NCI-H82 treated with DMSO at 0.1 percent for 48 hours (cell line): Measurements from ENCODE around the gene FGF10.

Experiments used
- DNase-seq: peaks from one replicate; lab custom pipeline; 2025; ENCODE audit not compliant: unreplicated experiment; lab: John Stamatoyannopoulos, UW

The FGF10 gene

GRCh38 chr5:44389090-44389822 is at the start of gene FGF10:
Gene FGF10, minus strand, starts transcription at chr5:44389420. Its CDS starts 738 bp downstream, at chr5:44388682.
- no peak for DNase-seq

GRCh38 chr5:44426944-44427343 is 37.7 kb upstream of the FGF10 start:
- DNase-seq, result no peak

DNA sequence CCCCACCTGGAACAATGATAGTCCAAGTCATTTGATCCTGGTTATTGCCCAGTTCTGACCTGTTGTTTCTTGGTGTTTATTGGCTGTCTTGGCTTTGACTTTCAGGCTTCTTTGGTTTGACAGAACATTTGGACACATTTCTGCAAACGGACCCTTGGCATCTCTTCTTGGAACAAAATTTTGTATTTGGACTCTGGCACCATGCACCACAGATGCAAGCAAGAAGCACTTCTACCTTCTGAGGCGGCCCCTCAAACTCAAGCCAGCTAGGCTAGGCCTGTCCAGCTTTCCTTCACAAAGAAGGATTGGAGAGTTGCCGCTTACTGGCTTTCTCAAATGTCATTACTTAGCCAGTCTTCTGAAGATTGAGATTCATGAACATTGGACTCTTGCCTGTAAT is 23.1 kb upstream of the FGF10 start:
- no peak for DNase-seq

DNA sequence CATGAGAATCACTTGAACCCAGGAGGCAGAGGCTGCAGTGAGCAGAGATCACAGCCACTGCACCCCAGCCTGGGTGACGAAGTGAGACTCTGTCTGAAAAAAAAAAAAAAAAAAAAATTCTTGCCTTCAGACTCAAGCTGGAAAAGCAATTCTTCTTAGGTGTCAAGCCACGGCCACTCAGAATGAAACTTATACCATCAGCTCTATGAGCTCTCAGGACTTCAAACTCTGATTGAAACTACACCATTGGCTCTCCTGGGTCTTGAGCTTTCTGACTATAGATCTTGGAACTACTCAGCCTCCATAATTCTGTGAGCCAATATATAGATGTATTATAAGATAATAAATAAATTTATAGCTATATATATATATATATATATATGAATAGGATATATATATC is 12.9 kb upstream of the FGF10 start:
- DNase-seq, result no peak

- DNase-seq, result no peak
These were observed 12.4 kb upstream of the FGF10 start for GRCh38 chr5:44401611-44402010.

DNA sequence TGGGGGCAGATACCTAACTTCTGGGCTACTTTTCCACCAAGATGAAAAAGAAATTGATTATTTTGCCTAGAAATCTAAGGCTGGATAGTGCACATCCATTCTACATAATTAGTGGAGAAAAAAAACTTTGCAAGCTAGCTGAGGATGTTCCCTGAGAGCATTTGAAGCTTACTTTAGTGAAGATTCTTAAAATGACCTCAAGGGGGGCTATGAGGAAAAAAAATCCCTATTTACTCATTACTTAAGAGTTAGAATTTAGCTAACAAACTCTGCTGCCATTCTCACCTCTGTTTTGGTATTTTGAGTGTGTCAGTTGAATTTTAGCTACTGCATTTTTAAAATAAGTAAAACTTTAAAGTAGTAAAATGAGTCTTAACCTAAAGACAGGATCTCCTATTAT is 9.2 kb upstream of the FGF10 start:
- DNase-seq, result no peak

DNA sequence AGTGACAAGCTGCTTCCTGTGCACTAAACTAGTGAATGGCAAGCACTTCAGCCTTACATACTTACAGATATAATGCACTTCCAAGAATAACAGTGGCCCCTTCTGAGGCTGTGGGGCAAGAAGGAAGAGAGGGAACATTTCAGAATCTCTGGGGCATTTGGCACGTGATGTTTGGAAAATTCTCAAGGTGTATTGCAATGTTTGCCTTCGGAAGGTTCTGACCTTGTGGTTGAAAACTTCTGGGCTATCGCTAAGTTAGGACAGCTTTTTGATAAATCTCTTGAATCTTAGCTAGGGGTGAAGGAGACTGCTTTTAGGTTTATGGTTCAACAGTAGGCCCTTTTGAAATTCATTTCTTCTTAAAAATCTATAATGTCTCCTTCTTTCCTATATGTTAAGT is 7.1 kb upstream of the FGF10 start:
- DNase-seq, result no peak

GRCh38 chr5:44390351-44390750 is 1.1 kb upstream of the FGF10 start:
- DNase-seq, result no peak

DNA sequence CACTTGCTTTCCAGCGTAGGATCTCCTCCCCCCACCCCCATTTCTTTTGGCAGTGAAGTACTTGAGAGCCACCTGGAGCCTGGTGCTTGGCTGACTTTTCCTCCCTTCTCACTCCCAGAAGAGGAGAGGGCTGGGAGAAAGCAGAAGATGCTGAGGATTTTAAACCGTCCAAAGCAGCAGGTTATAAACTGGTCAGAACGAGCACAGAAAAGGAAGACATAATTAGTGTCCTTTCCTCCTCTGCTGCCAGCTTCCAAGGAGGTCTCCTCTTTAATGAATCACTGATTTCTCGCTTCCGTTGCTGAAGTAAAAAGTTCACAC is 563 bp upstream of the FGF10 start:
- DNase-seq, result no peak

DNA sequence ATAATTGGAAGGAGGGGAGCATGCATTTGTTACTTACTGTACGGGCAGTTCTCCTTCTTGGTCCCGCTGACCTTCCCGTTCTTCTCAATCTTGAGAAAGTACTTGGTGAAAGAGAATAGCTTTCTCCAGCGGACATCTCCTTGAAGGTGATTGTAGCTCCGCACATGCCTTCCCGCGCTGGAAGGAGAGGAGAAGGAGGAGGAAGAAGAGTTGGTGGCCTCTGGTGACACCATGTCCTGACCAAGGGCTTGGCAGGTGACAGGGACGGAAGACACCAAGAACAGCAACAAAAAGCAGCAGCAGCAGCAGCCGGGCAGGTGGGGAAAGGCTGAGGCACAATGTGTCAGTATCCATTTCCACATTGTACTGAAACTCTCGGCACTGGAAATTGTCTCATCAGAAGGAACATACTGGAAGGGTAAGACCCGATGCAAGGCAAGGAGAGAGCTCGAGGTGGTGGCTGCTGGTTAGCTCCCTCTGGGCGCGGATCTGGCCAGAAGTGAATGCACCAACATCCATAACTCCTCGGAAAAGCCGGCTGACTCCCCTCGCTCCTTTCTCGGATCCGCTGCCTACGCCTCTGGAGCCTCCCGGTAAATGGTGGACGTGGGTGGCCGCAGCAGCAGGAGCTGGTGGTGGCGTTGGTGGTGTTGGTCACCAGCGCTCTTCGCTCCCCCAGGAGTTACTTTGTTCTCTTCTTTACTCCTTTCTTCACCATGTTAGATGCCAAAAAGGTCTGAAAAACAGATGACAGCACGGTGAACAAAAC is 715 bp downstream of the FGF10 start:
- no peak for DNase-seq

DNA sequence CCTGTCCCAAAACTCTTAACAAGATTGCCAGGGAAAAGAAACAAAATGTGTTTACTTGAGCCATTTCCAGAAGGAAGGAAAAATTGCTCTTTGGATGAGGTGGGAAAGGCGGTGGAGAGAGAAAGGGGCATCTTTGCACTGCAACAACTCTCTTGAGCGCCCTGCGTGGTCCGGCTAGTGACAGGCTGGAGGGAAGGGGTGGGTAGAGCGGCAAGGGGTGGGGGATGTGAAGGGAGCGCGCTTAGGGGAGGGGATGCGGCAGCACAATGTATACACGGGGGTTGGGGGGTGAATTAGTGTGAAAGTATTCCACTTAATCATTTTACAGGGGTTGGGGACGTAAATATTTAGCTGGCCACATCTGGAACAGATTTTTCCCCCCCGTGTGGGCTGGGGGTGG is 1.3 kb downstream of the FGF10 start:
- no peak for DNase-seq

- DNase-seq, result no peak
These were observed 1.8 kb downstream of the FGF10 start for GRCh38 chr5:44387406-44387805.

DNA sequence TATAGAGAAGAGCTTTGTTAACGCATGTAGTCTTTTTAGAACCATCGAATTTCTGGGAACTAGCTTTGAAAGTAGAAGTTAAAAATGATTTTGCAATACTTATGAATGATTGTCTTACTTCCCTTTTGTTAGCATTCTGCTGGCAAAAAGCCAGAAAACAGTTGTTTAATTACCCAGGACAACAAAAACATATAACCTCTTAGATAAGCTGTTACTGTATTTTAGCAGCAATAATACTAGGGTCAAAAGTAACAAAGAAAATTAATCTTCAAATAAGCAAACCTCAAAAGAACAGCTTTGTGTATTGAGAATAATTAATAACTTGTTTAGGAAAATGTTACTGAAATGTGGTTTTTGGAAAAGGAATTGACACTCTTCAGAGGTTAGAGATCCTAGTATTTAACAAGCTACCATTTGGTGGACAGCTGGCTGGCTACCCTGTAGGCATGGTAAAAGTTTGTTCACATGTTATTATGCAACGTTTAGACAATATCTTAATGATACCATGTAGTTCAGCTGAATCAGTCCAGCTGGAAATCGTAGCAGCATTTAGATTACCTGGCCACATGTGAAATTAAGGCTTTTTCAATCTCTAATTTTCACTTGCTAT is 3.8 kb downstream of the FGF10 start:
- DNase-seq, result no peak

DNA sequence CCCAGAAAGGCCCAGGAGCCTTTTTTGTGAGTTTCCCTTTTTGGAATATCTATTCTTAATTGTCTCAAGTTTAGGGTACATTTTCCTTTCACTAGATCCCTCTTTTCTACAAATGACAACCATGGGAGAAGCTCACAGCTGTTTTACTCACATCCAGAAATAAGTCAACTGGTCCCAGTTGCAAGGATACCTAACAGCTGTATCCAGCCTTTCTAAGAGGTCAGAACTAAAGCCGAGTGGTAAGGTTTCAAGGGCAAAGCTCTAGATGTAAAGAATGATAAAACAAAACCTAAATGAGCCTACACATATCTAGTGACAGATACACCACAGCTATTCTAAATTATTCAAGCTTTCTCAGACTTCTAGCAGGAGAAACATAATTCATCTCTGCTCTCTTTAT is 4.4 kb downstream of the FGF10 start:
- no peak for DNase-seq

DNA sequence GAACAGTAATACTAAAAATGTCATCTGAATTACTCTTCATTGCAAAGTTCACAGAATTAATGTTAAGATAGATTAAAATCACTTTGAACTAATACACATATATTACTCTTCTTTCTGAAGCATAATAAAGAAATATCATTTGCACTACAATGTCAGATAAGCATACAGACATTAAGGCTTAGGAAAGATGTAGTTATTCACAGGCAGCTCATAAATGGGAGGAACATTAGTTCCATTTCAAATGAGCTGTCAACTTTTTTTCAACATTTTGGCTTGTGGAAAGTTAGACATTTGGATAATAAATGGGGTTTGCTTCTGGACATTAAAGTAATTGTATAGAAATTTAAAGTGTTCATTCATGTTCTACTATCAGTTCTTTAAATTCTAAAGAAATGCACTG is 6.3 kb downstream of the FGF10 start:
- DNase-seq, result no peak

DNA sequence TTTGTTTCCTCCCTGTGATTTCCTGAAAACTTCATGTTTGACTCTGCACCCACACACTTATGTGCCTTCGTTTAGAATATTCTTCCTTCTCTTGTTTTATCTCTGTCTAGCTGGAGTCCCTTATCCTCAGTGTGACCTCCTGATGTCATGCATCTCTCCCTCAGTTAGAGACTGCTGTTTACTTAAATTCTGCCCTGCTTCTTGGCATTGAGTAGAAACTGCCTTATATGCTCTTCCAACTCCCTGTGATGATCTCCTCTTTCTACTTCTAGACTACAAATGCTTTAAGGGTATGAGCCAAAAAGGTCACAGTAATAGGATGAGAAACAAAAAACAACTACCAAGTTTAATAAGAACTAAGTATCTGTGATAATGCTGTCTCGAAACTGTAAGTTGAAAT is 12.2 kb downstream of the FGF10 start:
- no peak for DNase-seq

GRCh38 chr5:44372028-44372427 is 17.2 kb downstream of the FGF10 start:
- no peak for DNase-seq

DNA sequence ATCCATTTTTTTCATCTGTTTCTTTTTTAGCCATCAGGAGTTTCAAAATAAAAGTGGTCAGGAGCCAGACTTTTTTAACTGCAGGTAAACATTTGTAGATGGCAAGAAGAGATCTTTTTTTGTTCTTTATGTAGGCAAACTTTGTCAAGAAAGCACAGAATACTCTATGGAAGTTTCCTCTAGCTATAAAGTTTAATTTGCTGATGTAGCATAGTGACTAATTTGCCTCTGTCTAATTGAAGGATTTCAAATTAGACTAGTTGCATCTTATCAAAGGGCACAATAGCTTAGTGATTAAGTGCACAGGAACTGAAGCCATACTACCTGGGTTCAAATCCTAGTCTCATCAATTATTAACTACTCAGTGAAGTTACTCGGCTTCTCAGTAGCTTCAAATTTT is 22.0 kb downstream of the FGF10 start:
- no peak for DNase-seq

DNA sequence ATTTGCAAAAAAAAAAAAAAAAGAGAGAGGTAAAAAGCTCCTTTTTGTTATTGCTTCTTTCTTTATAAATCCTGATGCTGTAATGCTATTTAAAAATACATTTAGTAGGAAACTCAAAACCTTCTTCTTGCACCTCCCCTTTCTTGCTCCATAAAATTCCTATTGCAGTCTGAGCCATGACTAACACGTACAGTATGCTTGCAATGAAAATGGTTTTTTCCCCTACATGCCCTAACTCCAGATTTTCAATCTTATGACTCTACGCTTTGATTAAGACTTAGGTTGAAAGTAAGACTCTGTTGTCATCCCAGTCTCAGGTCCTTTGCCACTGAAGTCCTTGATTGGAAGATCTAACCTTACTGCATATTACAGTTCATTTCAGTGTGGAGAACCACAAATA is 23.9 kb downstream of the FGF10 start:
- no peak for DNase-seq

- no peak for DNase-seq
These were observed 25.1 kb downstream of the FGF10 start for GRCh38 chr5:44364097-44364496.

GRCh38 chr5:44361342-44362001 is 27.7 kb downstream of the FGF10 start:
- DNase-seq, result no peak

GRCh38 chr5:44360919-44361318 is 28.3 kb downstream of the FGF10 start:
- DNase-seq, result no peak
